NCI-H69 (cell line): Measurements from ENCODE around the gene CAT.

Experiments used
- DNase-seq: peaks from one replicate; lab custom pipeline; 2025; lab: John Stamatoyannopoulos, UW

The CAT gene

GRCh38 chr11:34459507-34460162 lies 20.9 kb downstream of the CAT start:
- DNase-seq, result no peak

GRCh38 chr11:34460278-34460677 lies 21.5 kb downstream of the CAT start:
- DNase-seq, result no peak

- no peak for DNase-seq
Measured at GRCh38 chr11:34461215-34461614, 22.5 kb downstream of the CAT start.

GRCh38 chr11:34464591-34465051 lies 25.9 kb downstream of the CAT start:
- no peak for DNase-seq

- no peak for DNase-seq
Measured at GRCh38 chr11:34466802-34467488, 28.2 kb downstream of the CAT start.

- DNase-seq, result peak; percentile 57
Measured at GRCh38 chr11:34468209-34468841, 29.6 kb downstream of the CAT start.

- no peak for DNase-seq
Measured at GRCh38 chr11:34473603-34474169, 35.0 kb downstream of the CAT start.

GRCh38 chr11:34475656-34476055 lies 36.9 kb downstream of the CAT start:
- DNase-seq, result no peak

GRCh38 chr11:34476849-34477248 lies 38.1 kb downstream of the CAT start:
- DNase-seq, result no peak

GRCh38 chr11:34478845-34479663 lies 40.3 kb downstream of the CAT start:
- no peak for DNase-seq

- DNase-seq, result peak; percentile 30
Measured at GRCh38 chr11:34480314-34480713, 41.6 kb downstream of the CAT start.

GRCh38 chr11:34481307-34481706 lies 42.6 kb downstream of the CAT start:
- DNase-seq, result no peak

GRCh38 chr11:34483106-34483874 lies 44.6 kb downstream of the CAT start:
- DNase-seq, result no peak

GRCh38 chr11:34487430-34487829 lies 48.7 kb downstream of the CAT start:
- no peak for DNase-seq

GRCh38 chr11:34488855-34489557 lies 50.3 kb downstream of the CAT start:
- no peak for DNase-seq

GRCh38 chr11:34490304-34490703 lies 51.6 kb downstream of the CAT start:
- DNase-seq, result no peak

- peak; percentile 80 for DNase-seq
Measured at GRCh38 chr11:34492806-34493414, 54.2 kb downstream of the CAT start.

GRCh38 chr11:34493468-34493867 lies 54.7 kb downstream of the CAT start:
- DNase-seq, result no peak

- DNase-seq, result no peak
Measured at GRCh38 chr11:34493926-34494595, 55.3 kb downstream of the CAT start.
